Mesendoderm (in vitro differentiated cells): ENCODE data around the gene TFF3.

Experiments
- DNase-seq: peaks from one replicate; pipeline ENCODE4 v3.0.0; 2013
- H2AK5ac ChIP-seq: 2 replicates; pipeline ENCODE4 v1.6.1; 2013; ENCODE audit warnings: low read length, inconsistent platforms
- H2BK120ac ChIP-seq: 2 replicates; pipeline ENCODE4 v1.6.1; 2013; ENCODE audit warnings: low read depth, mild to moderate bottlenecking, low read length, moderate library complexity, mixed read lengths
- H2BK15ac ChIP-seq: replicated peaks from 2 replicates; pipeline ENCODE4 v1.6.1; 2013; ENCODE audit warnings: low read depth, mild to moderate bottlenecking, moderate library complexity
- H2BK5ac ChIP-seq: 2 replicates; pipeline ENCODE4 v1.6.1; 2013; ENCODE audit warnings: low read length, inconsistent platforms
- H3K18ac ChIP-seq: 2 replicates; pipeline ENCODE4 v1.6.1; 2013; ENCODE audit warnings: mild to moderate bottlenecking, low read length, mixed read lengths
- H3K23ac ChIP-seq: one replicate; pipeline ENCODE4 v1.6.1; 2013; ENCODE audit warnings: low read length
- H3K27ac ChIP-seq: 2 replicates; pipeline ENCODE4 v1.5.1; 2013; ENCODE audit warnings: low read depth, mild to moderate bottlenecking, inconsistent platforms, low read length, moderate library complexity
- H3K27me3 ChIP-seq: 2 replicates; pipeline ENCODE4 v1.6.1; 2013; ENCODE audit warnings: low read length, control low read depth, mild to moderate bottlenecking, inconsistent platforms; ENCODE audit not compliant: insufficient read depth, poor library complexity
- H3K36me3 ChIP-seq: 2 replicates; pipeline ENCODE4 v1.6.1; 2013; ENCODE audit warnings: low read length, inconsistent platforms; ENCODE audit not compliant: control insufficient read depth, insufficient read depth
- H3K4ac ChIP-seq: one replicate; pipeline ENCODE4 v1.6.1; 2013; ENCODE audit warnings: low read depth, mild to moderate bottlenecking, low read length, moderate library complexity
- H3K4me1 ChIP-seq: 2 replicates; pipeline ENCODE4 v1.6.1; 2013; ENCODE audit warnings: low read depth, low read length, inconsistent platforms; ENCODE audit not compliant: control insufficient read depth
- H3K4me2 ChIP-seq: 2 replicates; pipeline ENCODE4 v1.6.1; 2013; ENCODE audit warnings: low read length
- H3K4me3 ChIP-seq: 2 replicates; pipeline ENCODE4 v1.5.1; 2013; ENCODE audit warnings: mild to moderate bottlenecking, low read length
- H3K56ac ChIP-seq: one replicate; pipeline ENCODE4 v1.6.1; 2013; ENCODE audit warnings: low read length
- H3K79me1 ChIP-seq: 2 replicates; pipeline ENCODE4 v1.6.1; 2013; ENCODE audit warnings: low read length, inconsistent platforms
- H3K79me2 ChIP-seq: 2 replicates; pipeline ENCODE4 v1.6.1; 2013; ENCODE audit warnings: mild to moderate bottlenecking, low read length; ENCODE audit not compliant: control insufficient read depth, insufficient read depth
- H3K9ac ChIP-seq: 2 replicates; pipeline ENCODE4 v1.6.1; 2013; ENCODE audit warnings: low read length, inconsistent platforms
- H4K5ac ChIP-seq: one replicate; pipeline ENCODE4 v1.6.1; 2013; ENCODE audit warnings: low read length
- H4K8ac ChIP-seq: one replicate; pipeline ENCODE4 v1.6.1; 2013; ENCODE audit warnings: low read depth, mild to moderate bottlenecking, control low read depth, low read length, moderate library complexity
- WGBS: extraction: QIAGEN DNeasy Blood & Tissue Kit; methylation state at CpG from one replicate; pipeline ENCODE4 v1.1.7; 2013; ENCODE audit warnings: low lambda C conversion rate, missing lambda C conversion rate; ENCODE audit not compliant: insufficient coverage; ENCODE audit errors: extremely low coverage; 5-methylcytosine and 5-hydroxymethylcytosine counted together

Gene TFF3

DNA sequence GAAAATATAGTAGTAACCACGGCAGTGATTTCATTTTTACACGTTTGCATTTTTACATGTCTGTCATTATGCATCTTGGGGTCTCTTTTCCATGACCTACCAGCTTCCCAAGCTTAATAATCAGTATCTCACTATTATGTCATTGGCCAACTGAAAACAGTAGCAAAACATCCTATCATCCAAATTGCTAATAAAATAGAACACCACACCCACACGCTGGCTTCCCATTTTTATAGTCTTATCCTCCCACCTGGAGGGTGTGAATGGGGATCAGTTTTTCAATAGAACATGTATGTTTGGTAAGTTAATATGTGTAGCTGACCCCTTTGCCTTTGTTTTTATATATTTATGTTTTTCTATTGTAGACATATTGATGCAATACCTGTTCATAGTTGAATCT lies 11.8 kb downstream of the TFF3 start:
- Histone ChIP-seq H3K4me2 (no peak overlapping the region), H3K4me1 (peaks cover 2% of the 10 kb centered on the region), H3K23ac (no peak overlapping the region), H3K79me2 (no peaks in the 10 kb centered on the region), H2BK120ac (no peak overlapping the region), H2AK5ac (no peak overlapping the region), H4K8ac (no peak overlapping the region), H2BK15ac (no peak overlapping the region), H3K4ac (no peak overlapping the region), H3K18ac (no peak overlapping the region), H3K56ac (no peak overlapping the region), H3K9ac (no peak overlapping the region), H2BK5ac (no peak overlapping the region), H3K27ac (no peak overlapping the region), H3K4me3 (no peak overlapping the region), H3K79me1 (no peaks in the 10 kb centered on the region), H3K27me3 (no peaks in the 10 kb centered on the region), H4K5ac (no peak overlapping the region), H3K36me3 (no peaks in the 10 kb centered on the region)
- no peak for DNase-seq
- WGBS: no CpG with 5 or more reads among the region's 3 CpGs

DNA sequence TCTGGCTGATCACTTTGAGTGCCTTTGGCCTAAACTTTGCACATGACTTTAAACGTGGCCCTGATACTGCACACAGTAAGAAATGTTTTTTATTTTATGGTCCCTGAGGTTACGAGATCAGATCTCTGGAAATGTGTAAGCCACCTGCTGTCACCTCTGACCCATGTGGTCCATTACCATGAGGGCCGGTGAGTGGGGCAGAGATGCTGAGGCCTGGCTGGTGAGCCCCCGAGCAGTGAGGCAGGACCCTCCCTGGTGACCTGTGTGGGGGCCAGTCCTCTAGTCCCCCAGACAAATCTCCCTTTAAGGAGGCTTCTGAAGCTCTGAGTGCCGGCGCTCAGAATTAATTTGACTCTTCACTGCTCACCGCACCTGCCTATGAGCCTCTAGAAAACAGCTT lies 12.4 kb downstream of the TFF3 start:
- Histone ChIP-seq H3K23ac (no peak overlapping the region), H3K9ac (no peak overlapping the region), H3K4me2 (no peak overlapping the region), H3K4me1 (peaks cover 4% of the 10 kb centered on the region), H4K5ac (no peak overlapping the region), H2AK5ac (no peak overlapping the region), H3K56ac (no peak overlapping the region), H3K4ac (no peak overlapping the region), H3K27ac (no peak overlapping the region), H3K18ac (no peak overlapping the region), H3K79me1 (no peaks in the 10 kb centered on the region), H3K4me3 (no peak overlapping the region), H2BK15ac (no peak overlapping the region), H3K36me3 (no peaks in the 10 kb centered on the region), H2BK120ac (no peak overlapping the region), H2BK5ac (no peak overlapping the region), H3K79me2 (no peaks in the 10 kb centered on the region), H4K8ac (no peak overlapping the region), H3K27me3 (no peaks in the 10 kb centered on the region)
- no CpG with 5 or more reads among the region's 7 CpGs for WGBS
- DNase-seq: no peak

DNA sequence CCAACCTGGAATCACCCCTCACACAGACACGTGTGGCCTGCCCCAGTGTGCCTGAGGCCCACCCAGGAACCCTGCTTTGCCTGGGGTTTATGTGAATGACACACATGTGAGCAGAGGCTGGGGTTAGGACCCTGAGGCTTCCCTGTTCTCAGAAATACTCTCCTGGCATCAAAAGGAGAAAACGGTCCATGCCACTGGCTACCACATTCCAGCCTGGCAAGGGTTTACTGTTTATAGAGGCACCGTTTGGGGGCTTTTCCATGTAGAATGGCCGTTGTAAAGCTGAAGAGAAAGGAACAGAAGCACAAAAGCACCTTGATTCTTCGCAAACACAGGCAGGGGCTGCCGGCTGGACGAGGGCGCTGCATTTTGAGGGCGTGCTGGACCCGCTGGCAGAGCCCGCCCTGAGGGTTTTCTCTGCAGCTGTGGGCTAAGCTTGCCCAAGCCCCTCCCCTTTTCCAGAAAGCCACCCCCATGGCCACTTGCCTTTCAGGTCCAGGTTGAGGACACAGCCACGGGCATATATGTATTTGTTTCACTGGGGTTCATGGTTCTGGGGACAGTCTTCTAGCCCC lies 13.0 kb downstream of the TFF3 start:
- no peak overlapping the region for H3K18ac ChIP-seq
- no peaks in the 10 kb centered on the region for H3K36me3 ChIP-seq
- no CpG with 5 or more reads among the region's 12 CpGs for WGBS
- H3K79me2 ChIP-seq: no peaks in the 10 kb centered on the region
- no peak overlapping the region for H4K8ac ChIP-seq
- no peak overlapping the region for H3K56ac ChIP-seq
- no peak overlapping the region for H3K9ac ChIP-seq
- no peaks in the 10 kb centered on the region for H3K79me1 ChIP-seq
- no peak overlapping the region for H3K27ac ChIP-seq
- no peaks in the 10 kb centered on the region for H3K27me3 ChIP-seq
- H2BK5ac ChIP-seq: no peak overlapping the region
- H3K4ac ChIP-seq: no peak overlapping the region
- no peak overlapping the region for H3K4me2 ChIP-seq
- peaks cover 4% of the 10 kb centered on the region for H3K4me1 ChIP-seq
- no peak overlapping the region for H2BK15ac ChIP-seq
- H4K5ac ChIP-seq: no peak overlapping the region
- no peak overlapping the region for H3K4me3 ChIP-seq
- H2BK120ac ChIP-seq: no peak overlapping the region
- DNase-seq: no peak
- H2AK5ac ChIP-seq: no peak overlapping the region
- no peak overlapping the region for H3K23ac ChIP-seq

DNA sequence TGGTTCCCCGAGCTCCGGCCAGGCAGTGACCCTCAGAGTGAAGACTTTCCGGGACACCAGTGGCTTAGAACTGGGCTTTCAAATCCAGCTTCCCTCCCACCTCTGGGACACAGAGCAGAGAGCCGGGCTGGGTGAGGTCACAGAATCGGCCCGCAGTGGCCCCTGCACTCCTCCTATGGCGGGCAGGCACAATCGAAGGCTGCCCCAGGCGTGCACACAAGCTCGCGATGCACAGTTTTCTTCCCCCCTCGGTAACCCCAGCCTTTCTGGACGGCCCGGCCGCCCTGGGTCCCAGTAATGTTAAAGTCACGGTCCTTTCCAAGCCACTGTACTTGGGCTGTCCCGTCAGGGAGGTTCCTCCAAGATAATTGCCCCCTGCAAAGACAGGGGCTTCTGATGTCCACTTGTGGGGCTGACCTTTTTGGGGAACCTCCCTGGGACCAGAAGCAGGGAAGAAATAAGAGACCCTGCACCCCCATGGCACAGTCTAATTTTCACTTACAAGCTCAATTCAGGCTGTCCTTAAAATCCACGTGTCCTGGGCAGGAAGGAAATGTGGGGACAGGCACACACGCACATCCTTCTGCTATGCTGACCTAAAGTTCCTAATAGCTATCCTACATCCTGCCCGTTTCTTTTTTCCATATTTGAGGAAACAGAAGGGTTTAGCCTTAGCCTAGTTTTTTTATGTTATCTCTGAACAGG lies 13.7 kb downstream of the TFF3 start:
- Histone ChIP-seq H3K56ac (no peak overlapping the region), H3K4me3 (no peak overlapping the region), H3K79me2 (no peaks in the 10 kb centered on the region), H3K4me2 (no peak overlapping the region), H2AK5ac (no peak overlapping the region), H3K27ac (no peak overlapping the region), H3K18ac (no peak overlapping the region), H2BK120ac (no peak overlapping the region), H3K36me3 (no peaks in the 10 kb centered on the region), H3K79me1 (no peaks in the 10 kb centered on the region), H2BK5ac (no peak overlapping the region), H4K8ac (no peak overlapping the region), H4K5ac (no peak overlapping the region), H3K4me1 (peaks cover 4% of the 10 kb centered on the region), H2BK15ac (no peak overlapping the region), H3K4ac (no peak overlapping the region), H3K27me3 (no peaks in the 10 kb centered on the region), H3K9ac (no peak overlapping the region), H3K23ac (no peak overlapping the region)
- no CpG with 5 or more reads among the region's 20 CpGs for WGBS
- DNase-seq: no peak

DNA sequence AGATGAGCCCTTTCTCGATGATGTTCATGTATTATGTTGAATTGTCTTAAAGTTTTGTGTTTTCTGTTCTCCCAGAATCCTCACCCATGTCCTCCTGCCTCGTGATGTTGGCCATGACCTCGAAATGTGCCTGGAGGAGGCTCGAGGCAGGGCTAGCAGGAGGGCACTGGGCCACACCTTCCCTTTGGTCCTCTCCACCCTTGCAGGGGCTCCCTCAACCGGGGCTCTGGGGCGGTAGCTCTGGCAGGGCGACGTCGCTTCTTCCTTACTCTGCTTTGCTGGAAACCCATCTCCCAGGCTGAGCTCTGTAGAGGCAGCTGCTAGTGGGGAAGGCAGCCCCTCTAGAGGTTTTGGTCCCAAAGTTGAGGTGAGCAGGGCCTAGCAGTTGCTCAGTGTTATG lies 14.3 kb downstream of the TFF3 start:
- H3K4ac ChIP-seq: no peak overlapping the region
- no peaks in the 10 kb centered on the region for H3K36me3 ChIP-seq
- H3K4me2 ChIP-seq: no peak overlapping the region
- no peak for DNase-seq
- H2BK5ac ChIP-seq: no peak overlapping the region
- no peak overlapping the region for H3K4me3 ChIP-seq
- H3K18ac ChIP-seq: no peak overlapping the region
- H3K79me2 ChIP-seq: no peaks in the 10 kb centered on the region
- H3K56ac ChIP-seq: no peak overlapping the region
- WGBS: no CpG with 5 or more reads among the region's 9 CpGs
- H3K4me1 ChIP-seq: peaks cover 4% of the 10 kb centered on the region
- no peaks in the 10 kb centered on the region for H3K79me1 ChIP-seq
- no peaks in the 10 kb centered on the region for H3K27me3 ChIP-seq
- no peak overlapping the region for H2BK15ac ChIP-seq
- H2AK5ac ChIP-seq: no peak overlapping the region
- H3K9ac ChIP-seq: no peak overlapping the region
- H4K5ac ChIP-seq: no peak overlapping the region
- no peak overlapping the region for H2BK120ac ChIP-seq
- no peak overlapping the region for H3K23ac ChIP-seq
- no peak overlapping the region for H4K8ac ChIP-seq
- no peak overlapping the region for H3K27ac ChIP-seq
